Caco-2 (cell line): Measurements from ENCODE around the gene PPA2. TPM values are rescaled to one million over a fixed set of nuclear protein-coding genes. Genes with fewer than 3 reads are reported as not detected.

Experiments used
- BruUV-seq: library from RNA; stranded (reverse); fragments of 400-500 nt; replicated peaks from 2 replicates; lab custom pipeline; 2021; lab: Mats Ljungman, UMichigan
- CTCF ChIA-PET: fragments of 300-600 bp; sonication (Branson Sonifier 250); formaldehyde crosslinking; loops from one replicate; lab custom pipeline; 2022; ENCODE audit warnings: antibody characterized with exemption; lab: Charles Lee
- POLR2A ChIA-PET: fragments of 300-600 bp; sonication (Branson Sonifier 250); formaldehyde crosslinking; loops from one replicate; lab custom pipeline; 2022; ENCODE audit warnings: antibody characterized with exemption; lab: Charles Lee
- DNase-seq, 2 experiments: peaks; one replicate each; pipeline versions ENCODE4 v3.0.0 to v3.0.0-alpha.2; 2020 to 2022
- H3K27me3 ChIP-seq: replicated peaks from 2 replicates; pipeline ENCODE4 v1.6.0; 2011; ENCODE audit warnings: low read length; ENCODE audit not compliant: control insufficient read depth, insufficient read depth
- H3K36me3 ChIP-seq: 2 replicates; pipeline ENCODE4 v1.5.1; 2011; ENCODE audit warnings: low read length; ENCODE audit not compliant: control insufficient read depth, insufficient read depth
- H3K4me1 ChIP-seq: fragments of 250-450 bp; sonication (Bioruptor Pico); 2 replicates; pipeline ENCODE4 v1.5.1; 2020; ENCODE audit warnings: mild to moderate bottlenecking
- H3K4me3 ChIP-seq: 2 replicates; pipeline ENCODE4 v1.5.1; 2011; ENCODE audit warnings: low read depth, mild to moderate bottlenecking, control low read depth, low read length
- H3K9me3 ChIP-seq: fragments of 250-450 bp; sonication (Bioruptor Pico); 2 replicates; pipeline ENCODE4 v1.5.1; 2020; ENCODE audit warnings: mild to moderate bottlenecking, moderate library complexity
- H3K27ac Mint-ChIP-seq: one replicate; pipeline ENCODE4 v1.8.0; 2022; ENCODE audit warnings: mixed read lengths; ENCODE audit not compliant: unreplicated experiment
- H3K27me3 Mint-ChIP-seq: one replicate; pipeline ENCODE4 v1.8.0; 2022; ENCODE audit warnings: mixed read lengths; ENCODE audit not compliant: insufficient read depth, unreplicated experiment
- H3K36me3 Mint-ChIP-seq: one replicate; pipeline ENCODE4 v1.8.0; 2022; ENCODE audit warnings: mild to moderate bottlenecking, mixed read lengths; ENCODE audit not compliant: insufficient read depth, unreplicated experiment
- H3K4me1 Mint-ChIP-seq: one replicate; pipeline ENCODE4 v1.8.0; 2022; ENCODE audit warnings: low read depth, mixed read lengths; ENCODE audit not compliant: unreplicated experiment
- H3K4me3 Mint-ChIP-seq: one replicate; pipeline ENCODE4 v1.8.0; 2022; ENCODE audit warnings: mild to moderate bottlenecking, moderate library complexity, mixed read lengths; ENCODE audit not compliant: unreplicated experiment
- H3K9me3 Mint-ChIP-seq: one replicate; pipeline ENCODE4 v1.8.0; 2022; ENCODE audit warnings: mixed read lengths; ENCODE audit not compliant: unreplicated experiment
- CTCF ChIP-seq, 2 experiments: fragments of 200-600 bp in 1 of 2; IDR thresholded peaks; 1 replicate in 1 of 2; 2 replicates in 1 of 2; pipeline versions ENCODE4 v1.5.1 to v1.8.0; 2011 to 2022; ENCODE audit warnings: antibody characterized with exemption in 1 of 2, control low read depth in 1 of 2, inconsistent platforms in 1 of 2, low read depth in 1 of 2, low read length in 1 of 2, mild to moderate bottlenecking in 1 of 2, moderate library complexity in 1 of 2; ENCODE audit not compliant: insufficient read depth in 1 of 2, severe bottlenecking in 1 of 2, unreplicated experiment in 1 of 2
- intact Hi-C: fragments of 100-400 bp; cut with micrococcal nuclease; formaldehyde crosslinking; loops from one replicate; pipeline ENCODE4 v1.10.0; 2022; ENCODE audit not compliant: unreplicated experiment
- total RNA-seq: library from RNA; stranded (reverse); gene quantifications from 2 replicates; pipeline ENCODE4 v1.2.3, GENCODE V29; 2022

The PPA2 gene
- total RNA-seq, 1 experiment from 2014 or later = 85.4 TPM

GRCh38 chr4:105451346-105451745, 22.5 kb downstream of the PPA2 start:
- Mint-ChIP-seq H3K36me3 (peaks cover 10% of the 10 kb centered on the region), H3K27ac (no peak overlapping the region), H3K4me1 (no peaks in the 10 kb centered on the region), H3K9me3 (no peaks in the 10 kb centered on the region), H3K4me3 (no peak overlapping the region), H3K27me3 (no peaks in the 10 kb centered on the region)
- Histone ChIP-seq H3K9me3 (no peaks in the 10 kb centered on the region), H3K27me3 (no peaks in the 10 kb centered on the region), H3K36me3 (0 out of 2 replicates have a peak, but pooled peaks cover 1% of the 10 kb centered on the region), H3K4me3 (no peak overlapping the region), H3K4me1 (no peaks in the 10 kb centered on the region)
- ChIA-PET POLR2A (no interaction called here), CTCF (no interaction called here)
- intact Hi-C loops = no loop called here
- no peak for DNase-seq
- TF ChIP-seq CTCF (IDR thresholded peaks at IDR 0.05; ENCODE audit: insufficient read depth in 1 of 2, low read depth in 1 of 2, low read length in 1 of 2, severe bottlenecking in 1 of 2, unreplicated experiment in 1 of 2) = no peak
- BruUV-seq = no TSS peak

- no peak for DNase-seq
- Histone ChIP-seq H3K4me1 (no peaks in the 10 kb centered on the region), H3K4me3 (no peak overlapping the region), H3K36me3 (no peaks in the 10 kb centered on the region; the same call in 1 of the 2 replicates), H3K27me3 (no peaks in the 10 kb centered on the region), H3K9me3 (no peaks in the 10 kb centered on the region)
- POLR2A ChIA-PET = interaction anchor here (1.1 kb wide), 1 partner anchor 294 kb away, joined by 4 read pairs; the partner anchor contains the start of gene TET2
- TF ChIP-seq CTCF (IDR thresholded peaks at IDR 0.05; ENCODE audit: insufficient read depth in 1 of 2, low read depth in 1 of 2, low read length in 1 of 2, severe bottlenecking in 1 of 2, unreplicated experiment in 1 of 2) = no peak
- no peak overlapping the region for H3K27ac Mint-ChIP-seq
- H3K27me3 Mint-ChIP-seq = no peaks in the 10 kb centered on the region
- H3K4me3 Mint-ChIP-seq = no peak overlapping the region
- no peaks in the 10 kb centered on the region for H3K4me1 Mint-ChIP-seq
- intact Hi-C loops = no loop called here
- peaks cover 12% of the 10 kb centered on the region for H3K36me3 Mint-ChIP-seq
- CTCF ChIA-PET = no interaction called here
- peaks cover 18% of the 10 kb centered on the region for H3K9me3 Mint-ChIP-seq
- BruUV-seq = no TSS peak
Observed at GRCh38 chr4:105440890-105441289, 33.0 kb downstream of the PPA2 start.

- Mint-ChIP-seq H3K36me3 (peaks cover 39% of the 10 kb centered on the region), H3K27me3 (no peaks in the 10 kb centered on the region)
- CTCF ChIA-PET = no interaction called here
Observed at GRCh38 chr4:105437637-105438036, 36.2 kb downstream of the PPA2 start.

More at GRCh38 chr4:105437637-105438036, 36.2 kb downstream of the PPA2 start:
- Histone ChIP-seq H3K27me3 (no peaks in the 10 kb centered on the region), H3K4me1 (no peaks in the 10 kb centered on the region), H3K9me3 (no peaks in the 10 kb centered on the region), H3K36me3 (peaks cover 2% of the 10 kb centered on the region; the same call in 1 of the 2 replicates), H3K4me3 (no peak overlapping the region)
- no peak for DNase-seq
- Mint-ChIP-seq H3K4me1 (no peaks in the 10 kb centered on the region), H3K4me3 (no peak overlapping the region), H3K27ac (no peak overlapping the region), H3K9me3 (peaks cover 29% of the 10 kb centered on the region)
- no peak for TF ChIP-seq CTCF (IDR thresholded peaks at IDR 0.05; ENCODE audit: insufficient read depth in 1 of 2, low read depth in 1 of 2, low read length in 1 of 2, severe bottlenecking in 1 of 2, unreplicated experiment in 1 of 2)
- BruUV-seq = no TSS peak
- POLR2A ChIA-PET = no interaction called here
- intact Hi-C loops = no loop called here
